ENCODE results near the gene AUTS2.

The AUTS2 gene

GRCh38 chr7:70533614-70534013, 935.3 kb downstream of the AUTS2 start:
- Histone ChIP-seq H3K27me3 (ENCODE audit: insufficient read depth, low read length) (no peaks in the 10 kb centered on the region), H3K4me1 (ENCODE audit: insufficient read depth, low read length) (no peaks in the 10 kb centered on the region), H3K4me3 (ENCODE audit: low read length) (no peak overlapping the region), H3K9ac (ENCODE audit: low read depth, low read length) (no peak overlapping the region), H3K27ac (ENCODE audit: low read length) (no peak overlapping the region), H3K9me3 (ENCODE audit: insufficient read depth, low read depth, low read length) (no peaks in the 10 kb centered on the region), H3K36me3 (ENCODE audit: insufficient read depth, low read depth, low read length) (no peaks in the 10 kb centered on the region)

GRCh38 chr7:70539205-70539604, 940.9 kb downstream of the AUTS2 start:
- no peaks in the 10 kb centered on the region for H3K4me1 ChIP-seq (ENCODE audit: insufficient read depth, low read length)
- H3K27me3 ChIP-seq (ENCODE audit: insufficient read depth, low read length), result no peaks in the 10 kb centered on the region
- H3K27ac ChIP-seq (ENCODE audit: low read length), result no peak overlapping the region
- no peaks in the 10 kb centered on the region for H3K9me3 ChIP-seq (ENCODE audit: insufficient read depth, low read depth, low read length)
- H3K9ac ChIP-seq (ENCODE audit: low read depth, low read length), result no peak overlapping the region
- no peak overlapping the region for H3K4me3 ChIP-seq (ENCODE audit: low read length)
- H3K36me3 ChIP-seq (ENCODE audit: insufficient read depth, low read depth, low read length), result no peaks in the 10 kb centered on the region

- no peaks in the 10 kb centered on the region for H3K9me3 ChIP-seq (ENCODE audit: insufficient read depth, low read depth, low read length)
- no peaks in the 10 kb centered on the region for H3K36me3 ChIP-seq (ENCODE audit: insufficient read depth, low read depth, low read length)
- no peak overlapping the region for H3K4me3 ChIP-seq (ENCODE audit: low read length)
- no peak overlapping the region for H3K9ac ChIP-seq (ENCODE audit: low read depth, low read length)
- no peaks in the 10 kb centered on the region for H3K4me1 ChIP-seq (ENCODE audit: insufficient read depth, low read length)
- H3K27me3 ChIP-seq (ENCODE audit: insufficient read depth, low read length), result no peaks in the 10 kb centered on the region
- H3K27ac ChIP-seq (ENCODE audit: low read length), result no peak overlapping the region
Observed at GRCh38 chr7:70539617-70540016, 941.3 kb downstream of the AUTS2 start.

GRCh38 chr7:70540641-70541040, 942.4 kb downstream of the AUTS2 start:
- H3K27ac ChIP-seq (ENCODE audit: low read length), result no peak overlapping the region
- no peaks in the 10 kb centered on the region for H3K36me3 ChIP-seq (ENCODE audit: insufficient read depth, low read depth, low read length)
- H3K27me3 ChIP-seq (ENCODE audit: insufficient read depth, low read length), result no peaks in the 10 kb centered on the region
- no peaks in the 10 kb centered on the region for H3K4me1 ChIP-seq (ENCODE audit: insufficient read depth, low read length)
- no peaks in the 10 kb centered on the region for H3K9me3 ChIP-seq (ENCODE audit: insufficient read depth, low read depth, low read length)
- no peak overlapping the region for H3K4me3 ChIP-seq (ENCODE audit: low read length)
- H3K9ac ChIP-seq (ENCODE audit: low read depth, low read length), result no peak overlapping the region

GRCh38 chr7:70542750-70543376, 944.6 kb downstream of the AUTS2 start:
- no peaks in the 10 kb centered on the region for H3K4me1 ChIP-seq (ENCODE audit: insufficient read depth, low read length)
- H3K9ac ChIP-seq (ENCODE audit: low read depth, low read length), result no peak overlapping the region
- no peak overlapping the region for H3K27ac ChIP-seq (ENCODE audit: low read length)
- H3K36me3 ChIP-seq (ENCODE audit: insufficient read depth, low read depth, low read length), result no peaks in the 10 kb centered on the region
- no peaks in the 10 kb centered on the region for H3K9me3 ChIP-seq (ENCODE audit: insufficient read depth, low read depth, low read length)
- H3K27me3 ChIP-seq (ENCODE audit: insufficient read depth, low read length), result no peaks in the 10 kb centered on the region
- no peak overlapping the region for H3K4me3 ChIP-seq (ENCODE audit: low read length)

- H3K9me3 ChIP-seq (ENCODE audit: insufficient read depth, low read depth, low read length), result no peaks in the 10 kb centered on the region
- no peaks in the 10 kb centered on the region for H3K27me3 ChIP-seq (ENCODE audit: insufficient read depth, low read length)
- H3K4me3 ChIP-seq (ENCODE audit: low read length), result no peak overlapping the region
- H3K9ac ChIP-seq (ENCODE audit: low read depth, low read length), result no peak overlapping the region
- H3K4me1 ChIP-seq (ENCODE audit: insufficient read depth, low read length), result no peaks in the 10 kb centered on the region
- H3K36me3 ChIP-seq (ENCODE audit: insufficient read depth, low read depth, low read length), result no peaks in the 10 kb centered on the region
- no peak overlapping the region for H3K27ac ChIP-seq (ENCODE audit: low read length)
Observed at GRCh38 chr7:70544016-70544415, 945.7 kb downstream of the AUTS2 start.

- H3K4me1 ChIP-seq (ENCODE audit: insufficient read depth, low read length), result no peaks in the 10 kb centered on the region
- no peaks in the 10 kb centered on the region for H3K9me3 ChIP-seq (ENCODE audit: insufficient read depth, low read depth, low read length)
- H3K36me3 ChIP-seq (ENCODE audit: insufficient read depth, low read depth, low read length), result no peaks in the 10 kb centered on the region
- H3K9ac ChIP-seq (ENCODE audit: low read depth, low read length), result no peak overlapping the region
- H3K4me3 ChIP-seq (ENCODE audit: low read length), result no peak overlapping the region
- H3K27me3 ChIP-seq (ENCODE audit: insufficient read depth, low read length), result no peaks in the 10 kb centered on the region
- no peak overlapping the region for H3K27ac ChIP-seq (ENCODE audit: low read length)
Observed at GRCh38 chr7:70545214-70545613, 946.9 kb downstream of the AUTS2 start.

- no peaks in the 10 kb centered on the region for H3K4me1 ChIP-seq (ENCODE audit: insufficient read depth, low read length)
- H3K27ac ChIP-seq (ENCODE audit: low read length), result no peak overlapping the region
- no peak overlapping the region for H3K4me3 ChIP-seq (ENCODE audit: low read length)
- H3K9ac ChIP-seq (ENCODE audit: low read depth, low read length), result no peak overlapping the region
- H3K9me3 ChIP-seq (ENCODE audit: insufficient read depth, low read depth, low read length), result no peaks in the 10 kb centered on the region
- H3K27me3 ChIP-seq (ENCODE audit: insufficient read depth, low read length), result no peaks in the 10 kb centered on the region
- H3K36me3 ChIP-seq (ENCODE audit: insufficient read depth, low read depth, low read length), result no peaks in the 10 kb centered on the region
Observed at GRCh38 chr7:70552141-70552540, 953.9 kb downstream of the AUTS2 start.

GRCh38 chr7:70553364-70553763, 955.1 kb downstream of the AUTS2 start:
- Histone ChIP-seq H3K27ac (ENCODE audit: low read length) (no peak overlapping the region), H3K9me3 (ENCODE audit: insufficient read depth, low read depth, low read length) (no peaks in the 10 kb centered on the region)

GRCh38 chr7:70554646-70555045, 956.4 kb downstream of the AUTS2 start:
- Histone ChIP-seq H3K27me3 (ENCODE audit: insufficient read depth, low read length) (no peaks in the 10 kb centered on the region), H3K27ac (ENCODE audit: low read length) (no peak overlapping the region), H3K9ac (ENCODE audit: low read depth, low read length) (no peak overlapping the region), H3K36me3 (ENCODE audit: insufficient read depth, low read depth, low read length) (no peaks in the 10 kb centered on the region), H3K4me1 (ENCODE audit: insufficient read depth, low read length) (no peaks in the 10 kb centered on the region), H3K4me3 (ENCODE audit: low read length) (no peak overlapping the region), H3K9me3 (ENCODE audit: insufficient read depth, low read depth, low read length) (no peaks in the 10 kb centered on the region)

More at GRCh38 chr7:70553364-70553763, 955.1 kb downstream of the AUTS2 start:
- Histone ChIP-seq H3K4me3 (ENCODE audit: low read length) (no peak overlapping the region), H3K4me1 (ENCODE audit: insufficient read depth, low read length) (no peaks in the 10 kb centered on the region), H3K36me3 (ENCODE audit: insufficient read depth, low read depth, low read length) (no peaks in the 10 kb centered on the region), H3K27me3 (ENCODE audit: insufficient read depth, low read length) (no peaks in the 10 kb centered on the region), H3K9ac (ENCODE audit: low read depth, low read length) (no peak overlapping the region)

- Histone ChIP-seq H3K9ac (ENCODE audit: low read depth, low read length) (no peak overlapping the region), H3K4me3 (ENCODE audit: low read length) (no peak overlapping the region), H3K36me3 (ENCODE audit: insufficient read depth, low read depth, low read length) (no peaks in the 10 kb centered on the region), H3K9me3 (ENCODE audit: insufficient read depth, low read depth, low read length) (no peaks in the 10 kb centered on the region), H3K27me3 (ENCODE audit: insufficient read depth, low read length) (no peaks in the 10 kb centered on the region), H3K27ac (ENCODE audit: low read length) (no peak overlapping the region), H3K4me1 (ENCODE audit: insufficient read depth, low read length) (no peaks in the 10 kb centered on the region)
Observed at GRCh38 chr7:70556761-70557160, 958.5 kb downstream of the AUTS2 start.

- H3K27ac ChIP-seq (ENCODE audit: low read length), result no peak overlapping the region
- no peaks in the 10 kb centered on the region for H3K36me3 ChIP-seq (ENCODE audit: insufficient read depth, low read depth, low read length)
- no peak overlapping the region for H3K9ac ChIP-seq (ENCODE audit: low read depth, low read length)
- no peaks in the 10 kb centered on the region; the same call in 1 of the 2 replicates for H3K27me3 ChIP-seq (ENCODE audit: insufficient read depth, low read length)
- H3K9me3 ChIP-seq (ENCODE audit: insufficient read depth, low read depth, low read length), result no peaks in the 10 kb centered on the region
- no peaks in the 10 kb centered on the region for H3K4me1 ChIP-seq (ENCODE audit: insufficient read depth, low read length)
- no peak overlapping the region for H3K4me3 ChIP-seq (ENCODE audit: low read length)
Observed at GRCh38 chr7:70557338-70557737, 959.1 kb downstream of the AUTS2 start.

Measured in iPS-20b (cell line).